Natural killer cell treated with Interleukin-12 subunit alpha and Interleukin-12 subunit beta and Interleukin-15 and Interleukin-18, amount 100 ng/mL, for 72 hours (primary cell): ENCODE measurements around the gene RHOF. TPM values are rescaled to one million over a fixed set of nuclear protein-coding genes. Genes with fewer than 3 reads are reported as not detected.
"Not testable (repeated sequence)": the region's sequence is repeated elsewhere in the genome, so short reads cannot be mapped to it uniquely, and the experiment has no call there.

Experiments
- ATAC-seq, 2 donors: fragments of 150-1000 bp; cut with Tn5 transposase in 1 of 2; sonication (Bioruptor Pico), chemical (Tn5 transposase) in 1 of 2; 2 replicates each; pipeline ENCODE4 v1.10.0; 2021
- DNase-seq: peaks from one replicate; pipeline ENCODE4 v3.0.0; 2022; ENCODE audit warnings: low spot score
- H3K27ac Mint-ChIP-seq, 2 donors: 1 replicate in 1 of 2; 2 replicates in 1 of 2; pipeline ENCODE4 v1.8.0; 2022; ENCODE audit warnings: mixed read lengths in 2 of 2, mild to moderate bottlenecking in 1 of 2, moderate library complexity in 1 of 2
- H3K27me3 Mint-ChIP-seq, 2 donors: 1 replicate in 1 of 2; 2 replicates in 1 of 2; pipeline ENCODE4 v1.8.0; 2022; ENCODE audit warnings: mixed read lengths in 2 of 2
- H3K36me3 Mint-ChIP-seq: one replicate; pipeline ENCODE4 v1.8.0; 2022; ENCODE audit warnings: mixed read lengths
- H3K4me1 Mint-ChIP-seq, 2 donors: 1 replicate in 1 of 2; 2 replicates in 1 of 2; pipeline ENCODE4 v1.8.0; 2022; ENCODE audit warnings: low read depth in 2 of 2, mixed read lengths in 2 of 2, mild to moderate bottlenecking in 1 of 2
- H3K4me3 Mint-ChIP-seq: one replicate; pipeline ENCODE4 v1.8.0; 2022; ENCODE audit warnings: mixed read lengths
- H3K9me3 Mint-ChIP-seq: 2 replicates; pipeline ENCODE4 v1.8.0; 2022; ENCODE audit warnings: mixed read lengths
- total RNA-seq, 2 donors: library from RNA; stranded (reverse); gene quantifications; one replicate each; pipeline ENCODE4 v1.2.3, GENCODE V29; 2022

The RHOF gene
- total RNA-seq, 2 donors from 2014 or later: 76.1 to 78.0 TPM

DNA sequence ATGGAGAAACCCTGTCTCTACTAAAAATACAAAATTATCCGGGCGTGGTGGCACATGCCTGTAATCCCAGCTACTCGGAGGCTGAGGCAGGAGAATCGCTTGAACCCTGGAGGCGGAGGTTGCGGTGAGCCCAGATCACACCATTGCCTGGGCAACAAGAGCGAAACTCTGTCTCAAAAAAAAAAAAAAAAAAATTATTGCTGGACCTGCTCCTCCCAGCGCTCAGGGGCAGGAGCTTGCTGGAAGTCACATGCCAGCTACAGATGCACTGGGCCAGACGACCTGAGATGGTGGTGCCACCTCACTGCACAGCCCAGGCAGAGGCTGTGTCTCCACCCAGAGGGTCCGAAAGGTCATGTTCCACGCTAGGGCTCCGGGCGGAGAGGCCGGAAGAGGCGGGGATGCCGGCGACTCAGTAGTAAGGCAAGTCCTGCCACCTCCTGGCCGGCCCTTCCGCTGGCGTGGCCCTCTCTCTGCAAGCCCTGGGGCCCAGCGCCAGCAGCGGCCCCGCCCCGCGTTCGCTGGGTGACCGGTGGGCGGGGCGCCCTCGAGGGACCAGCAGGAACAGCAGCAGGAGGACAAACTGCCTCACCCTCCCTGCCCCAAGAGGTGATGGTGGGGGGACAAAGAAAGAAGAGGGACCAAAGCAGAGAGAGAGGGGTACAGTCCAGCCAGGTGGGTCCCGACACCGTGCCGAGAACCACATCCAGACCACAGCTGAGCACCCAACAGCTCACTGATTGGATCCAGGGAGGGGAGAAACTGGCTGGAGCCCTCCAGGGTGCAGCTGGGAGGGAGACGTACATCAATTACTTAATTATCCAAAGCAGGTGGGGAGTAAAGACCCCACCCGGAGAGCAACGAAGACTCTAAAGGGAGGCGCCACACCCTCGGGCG, 3.6 kb upstream of the RHOF start:
- H3K27me3 Mint-ChIP-seq: no peaks in the 10 kb centered on the region
- DNase-seq (no peak), ATAC-seq (no peak)
- no peaks in the 10 kb centered on the region for H3K9me3 Mint-ChIP-seq
- H3K36me3 Mint-ChIP-seq: peaks cover 4% of the 10 kb centered on the region
- H3K4me3 Mint-ChIP-seq: peak overlapping the region; percentile 7
- H3K4me1 Mint-ChIP-seq: peaks cover 44 to 46% of the 10 kb centered on the region in 2 donors
- H3K27ac Mint-ChIP-seq: peak overlapping the region in 1 of 2 donors; percentile 84

DNA sequence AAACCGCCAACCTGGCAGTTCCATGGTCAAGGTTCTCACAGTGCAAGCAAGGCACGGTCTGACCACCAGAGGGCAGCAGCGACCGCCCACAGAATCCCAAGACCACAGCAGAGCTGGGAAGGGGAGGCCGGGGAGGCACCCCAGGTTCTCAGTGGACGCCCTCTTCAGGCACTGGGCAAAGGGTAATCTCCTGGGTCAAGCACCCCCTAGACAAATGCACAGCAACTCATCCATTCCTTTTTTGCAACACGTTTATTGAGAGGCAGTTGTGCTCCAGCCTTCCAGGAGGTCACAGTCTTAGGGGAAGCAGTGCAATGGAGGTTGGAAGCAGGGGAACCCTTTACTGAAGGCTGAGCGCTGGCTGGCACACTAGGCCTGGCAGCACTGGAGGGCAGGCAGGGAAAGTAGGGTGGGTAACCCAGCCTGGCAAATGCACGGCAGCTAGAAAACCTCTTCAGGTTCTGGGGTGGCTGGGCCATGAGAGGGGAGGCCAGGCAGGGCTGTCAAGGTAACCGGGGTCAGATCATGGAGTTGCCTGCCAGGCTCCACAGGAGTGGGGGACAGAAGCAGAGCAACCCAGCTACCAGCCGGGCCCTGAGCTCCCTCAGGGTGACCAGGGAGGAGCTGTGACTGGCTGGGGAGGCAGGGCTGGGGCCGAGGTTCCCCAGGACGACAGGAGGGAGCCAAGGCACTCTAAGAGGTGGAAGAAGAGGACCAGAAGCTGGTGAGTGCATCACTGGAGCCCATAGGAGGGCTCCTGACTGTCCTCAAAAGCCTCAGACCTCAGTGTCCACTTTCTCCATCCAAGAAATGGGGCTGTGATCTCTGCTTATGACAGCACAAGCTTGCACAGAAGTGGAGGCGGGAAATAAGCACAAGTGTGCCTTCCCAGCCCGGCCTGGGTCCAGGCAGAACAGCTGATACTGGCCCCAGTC, 1.8 kb upstream of the RHOF start:
- DNase-seq (peak; percentile 86), ATAC-seq (peak; percentile 25 to 47)
- Mint-ChIP-seq H3K27ac (peak overlapping the region; percentile 64 to 70), H3K4me1 (peaks cover 49 to 53% of the 10 kb centered on the region in 2 donors), H3K27me3 (no peaks in the 10 kb centered on the region), H3K36me3 (no peaks in the 10 kb centered on the region), H3K9me3 (no peaks in the 10 kb centered on the region), H3K4me3 (peak overlapping the region; percentile 87)

DNA sequence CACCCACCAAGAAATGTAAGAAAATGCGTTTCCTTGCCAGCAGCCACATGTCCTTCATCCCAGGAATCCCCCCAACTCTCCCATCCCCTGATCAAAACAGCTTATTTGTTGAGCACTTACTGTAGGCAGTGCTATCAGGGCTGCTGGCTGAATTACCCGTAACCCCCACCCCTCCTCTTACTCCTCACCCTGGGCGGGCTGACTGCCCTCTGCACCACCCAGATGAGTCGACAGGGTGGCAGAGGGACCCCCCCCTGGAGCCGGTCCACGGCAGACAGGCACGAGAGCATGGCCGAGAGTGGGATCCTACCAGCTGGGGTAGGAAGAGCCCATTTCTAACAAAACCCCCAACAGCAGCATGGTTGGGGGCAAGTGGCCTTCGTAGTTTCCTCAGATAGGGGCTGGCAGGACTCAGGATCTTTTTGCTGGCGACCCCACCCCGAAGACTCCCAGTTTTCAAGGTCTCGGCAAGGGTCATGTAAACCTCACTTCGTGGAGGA, 1.1 kb upstream of the RHOF start:
- no peaks in the 10 kb centered on the region for H3K9me3 Mint-ChIP-seq
- no peaks in the 10 kb centered on the region for H3K36me3 Mint-ChIP-seq
- H3K27ac Mint-ChIP-seq: peak overlapping the region; percentile 64 to 70
- no peaks in the 10 kb centered on the region for H3K27me3 Mint-ChIP-seq
- peaks cover 56 to 60% of the 10 kb centered on the region in 2 donors for H3K4me1 Mint-ChIP-seq
- DNase-seq (no peak), ATAC-seq (peak; percentile 1 to 21)
- peak overlapping the region; percentile 87 for H3K4me3 Mint-ChIP-seq

DNA sequence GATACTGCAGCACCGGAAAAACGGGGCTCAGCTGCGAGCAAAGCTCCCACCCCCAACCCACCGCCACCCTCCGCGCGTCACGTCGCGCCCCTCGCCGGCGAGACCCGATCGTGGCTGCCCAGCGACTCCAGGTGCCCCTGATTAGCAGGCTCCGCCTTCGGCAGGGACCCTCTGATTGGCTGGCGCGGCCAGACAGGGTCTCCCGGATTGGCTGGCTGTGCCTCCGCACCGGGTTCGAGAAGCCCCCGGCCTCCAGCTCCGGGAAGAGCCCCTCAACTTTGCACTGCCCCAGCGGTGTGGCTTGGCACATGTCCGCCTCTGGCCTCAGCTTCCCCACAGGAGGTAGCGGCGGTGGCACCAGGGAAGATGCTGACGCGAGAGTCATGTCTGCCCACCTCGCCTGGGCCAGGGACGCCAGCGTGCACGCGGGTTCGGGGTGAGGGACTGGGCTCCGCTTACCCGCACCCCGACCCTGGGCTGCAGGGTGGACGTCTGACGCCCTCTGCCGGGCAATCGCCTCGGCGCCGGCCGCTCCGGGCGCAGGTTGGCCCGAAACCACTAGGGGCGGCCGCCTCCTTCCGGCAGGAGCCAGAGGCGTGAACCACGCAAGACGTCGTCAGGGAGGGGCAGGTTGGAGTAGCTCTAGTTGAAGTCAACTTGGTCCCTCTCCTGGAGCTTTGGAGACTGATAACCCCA, 498 bp upstream of the RHOF start:
- ATAC-seq: peak; percentile 78 to 83
- H3K36me3 Mint-ChIP-seq: no peaks in the 10 kb centered on the region
- peak overlapping the region; percentile 64 to 70 for H3K27ac Mint-ChIP-seq
- H3K4me3 Mint-ChIP-seq: peak overlapping the region; percentile 87
- no peaks in the 10 kb centered on the region for H3K27me3 Mint-ChIP-seq
- peaks cover 58 to 61% of the 10 kb centered on the region in 2 donors for H3K4me1 Mint-ChIP-seq
- peak; percentile 95 for DNase-seq
- no peaks in the 10 kb centered on the region for H3K9me3 Mint-ChIP-seq

DNA sequence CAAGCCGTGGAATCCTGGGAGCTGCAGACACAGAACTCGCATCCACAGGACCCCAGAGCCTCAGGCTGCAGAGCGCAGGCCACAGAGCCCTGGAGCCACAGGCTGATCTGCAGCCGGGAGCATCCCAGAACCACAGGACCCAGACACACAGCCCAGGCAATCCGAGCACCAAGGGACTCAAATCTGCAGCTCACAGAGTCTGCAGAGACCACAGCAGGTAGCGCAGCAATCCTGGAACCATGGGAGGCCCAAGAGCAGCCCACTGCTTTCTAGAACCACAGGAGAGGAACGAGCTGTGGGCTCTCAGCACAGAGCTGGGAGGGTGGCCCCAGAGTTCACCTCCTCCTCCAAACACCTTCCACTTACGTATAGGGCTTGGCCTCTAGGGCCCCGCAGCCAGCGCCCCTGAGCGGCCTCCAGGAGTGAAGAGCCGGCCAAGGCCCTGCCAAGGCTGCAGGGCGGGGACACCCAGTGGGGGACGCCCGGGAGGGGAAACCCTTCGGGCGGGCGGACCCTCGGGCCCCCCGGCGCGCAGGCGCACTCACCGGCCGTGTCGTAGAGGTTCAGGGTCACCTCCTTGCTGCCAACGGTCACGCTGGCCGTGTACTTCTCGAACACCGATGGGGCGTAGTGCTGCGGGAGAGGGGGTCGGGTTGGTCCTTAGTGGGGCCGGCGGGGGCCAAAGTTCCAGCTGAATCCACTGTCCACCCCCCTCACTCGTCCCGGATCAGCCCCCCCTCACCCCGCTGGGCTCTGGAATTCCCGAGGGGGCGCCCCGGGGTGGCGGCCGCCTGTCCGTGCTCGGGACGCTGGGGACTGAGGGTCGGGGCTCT, 665 bp downstream of the RHOF start:
- peak overlapping the region; percentile 95 to 99 for H3K27ac Mint-ChIP-seq
- H3K4me3 Mint-ChIP-seq: peak overlapping the region; percentile 87
- H3K27me3 Mint-ChIP-seq: no peaks in the 10 kb centered on the region
- ATAC-seq: peak; percentile 1
- no peaks in the 10 kb centered on the region for H3K36me3 Mint-ChIP-seq
- peaks cover 57% of the 10 kb centered on the region in 2 donors for H3K4me1 Mint-ChIP-seq
- peak; percentile 79 for DNase-seq
- H3K9me3 Mint-ChIP-seq: no peaks in the 10 kb centered on the region

DNA sequence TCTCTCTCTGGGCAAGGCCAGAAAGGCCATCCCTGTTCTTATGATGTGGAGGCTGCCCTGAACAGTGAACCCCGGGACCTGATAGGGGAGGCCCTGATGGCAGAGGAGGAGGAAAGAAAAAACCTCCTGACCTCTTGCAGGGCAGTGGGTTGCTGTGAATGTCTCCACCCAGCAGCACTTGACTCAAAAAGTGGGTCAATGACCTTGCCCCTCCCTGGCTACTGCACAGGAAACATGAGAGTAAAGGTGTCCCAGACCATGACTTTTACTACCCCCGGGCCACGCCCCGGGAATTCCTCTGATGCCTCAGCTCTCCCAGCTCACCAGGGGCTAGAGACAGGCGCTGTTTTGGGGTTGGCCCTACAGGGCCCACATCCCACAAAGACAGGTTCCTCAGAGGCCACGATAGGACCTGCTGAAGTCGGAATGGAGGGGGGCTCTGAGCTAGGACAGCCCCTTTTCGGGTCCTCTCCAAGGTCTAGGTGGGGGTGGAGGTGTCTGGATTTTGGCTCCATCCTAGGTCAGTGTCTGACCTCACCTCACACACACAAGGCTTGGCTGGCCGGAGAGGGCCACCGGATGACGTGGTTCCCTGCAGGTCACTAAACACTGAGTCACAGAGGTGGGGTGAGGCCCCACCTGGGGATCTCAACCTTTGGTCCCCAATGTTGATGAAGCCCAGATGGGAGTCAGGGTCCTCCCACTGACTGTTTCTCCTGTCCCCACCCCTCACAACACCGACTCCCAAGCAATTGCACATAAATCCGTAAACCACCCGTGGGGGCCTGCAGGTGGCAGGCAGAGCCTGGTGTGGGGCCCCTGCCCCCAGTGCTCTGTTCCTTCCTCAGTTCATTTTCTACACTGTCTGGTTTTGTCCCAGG, 1.6 kb downstream of the RHOF start:
- peak overlapping the region; percentile 87 for H3K4me3 Mint-ChIP-seq
- ATAC-seq: no peak

DNA sequence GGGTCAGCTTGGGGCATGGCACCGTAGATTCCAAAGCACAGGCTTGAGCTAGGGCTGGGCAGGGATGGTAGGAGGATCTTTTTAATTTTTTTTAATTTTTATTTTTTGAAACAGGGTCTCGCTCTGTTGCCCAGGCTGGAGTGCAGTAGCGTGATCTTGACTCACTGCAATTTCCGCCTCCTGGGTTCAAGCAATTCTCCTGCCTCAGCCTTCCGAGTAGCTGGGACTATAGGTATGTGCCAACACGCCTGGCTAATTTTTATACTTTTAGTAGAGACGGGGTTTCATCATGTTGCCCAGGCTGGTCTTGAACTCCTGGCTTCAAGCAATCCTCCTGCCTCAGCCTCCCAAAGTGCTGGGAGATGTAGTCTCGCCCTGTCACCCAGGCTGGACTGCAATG, 2.7 kb downstream of the RHOF start:
- ATAC-seq, H3K9me3 Mint-ChIP-seq, H3K27me3 Mint-ChIP-seq, H3K36me3 Mint-ChIP-seq, DNase-seq: not testable (repeated sequence)
- Mint-ChIP-seq H3K4me3 (peak overlapping the region; percentile 87), H3K4me1 (peaks cover 70 to 73% of the 10 kb centered on the region in 2 donors), H3K27ac (peak overlapping the region; percentile 95 to 99)

More for the DNA sequence above, 1.6 kb downstream of the RHOF start:
- Mint-ChIP-seq H3K4me1 (peaks cover 60 to 62% of the 10 kb centered on the region in 2 donors), H3K27ac (peak overlapping the region; percentile 95 to 99), H3K36me3 (no peaks in the 10 kb centered on the region), H3K9me3 (no peaks in the 10 kb centered on the region), H3K27me3 (no peaks in the 10 kb centered on the region)
- DNase-seq: no peak

DNA sequence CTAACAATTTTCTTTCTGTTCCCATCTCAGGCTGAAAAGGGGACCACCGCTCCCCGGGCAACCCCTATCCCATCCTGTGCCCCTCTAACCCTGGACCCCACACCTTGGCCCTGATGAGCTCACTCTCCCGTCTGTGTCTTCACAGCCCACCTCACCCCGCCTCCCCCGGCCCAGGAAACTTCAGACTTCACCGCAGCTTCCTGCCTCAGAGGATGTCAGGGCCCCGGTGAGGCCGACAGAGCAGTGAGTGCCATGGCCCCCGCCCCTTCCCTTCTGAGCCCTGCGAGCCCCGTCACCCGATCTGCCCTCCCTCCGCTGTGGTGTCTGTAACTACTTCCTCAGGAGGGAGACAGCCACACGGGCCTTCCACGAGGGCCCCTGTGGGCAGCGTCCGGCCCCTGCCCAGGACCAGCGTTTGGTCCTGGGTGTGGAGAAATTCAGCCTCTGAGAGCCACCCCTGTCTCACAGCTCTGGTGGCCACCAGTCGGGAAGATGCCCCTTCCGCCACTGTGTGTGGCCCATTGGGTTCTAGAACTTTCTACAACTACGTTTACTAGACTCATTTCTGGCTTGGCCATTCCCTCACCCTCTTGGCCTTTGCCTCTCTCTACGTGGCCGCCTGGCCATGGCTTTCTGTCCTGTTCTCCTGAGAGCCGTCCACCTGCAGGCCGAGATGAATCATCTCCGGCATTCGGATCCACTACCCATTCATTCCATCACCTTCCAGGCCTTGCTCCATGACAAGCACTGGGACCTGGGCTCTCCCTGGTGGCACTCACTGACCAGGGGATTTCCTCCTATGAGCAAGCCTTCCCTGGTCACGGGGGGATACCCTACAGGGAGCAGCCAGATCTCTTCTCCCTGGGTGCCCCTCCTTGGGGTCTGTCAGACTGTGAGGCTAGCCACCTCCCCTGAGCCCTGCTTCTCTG, 3.4 kb downstream of the RHOF start:
- H3K27me3 Mint-ChIP-seq: no peaks in the 10 kb centered on the region
- H3K36me3 Mint-ChIP-seq: no peaks in the 10 kb centered on the region
- H3K4me1 Mint-ChIP-seq: peaks cover 70 to 71% of the 10 kb centered on the region in 2 donors
- DNase-seq (peak; percentile 98), ATAC-seq (peak; percentile 81 to 84)
- H3K9me3 Mint-ChIP-seq: no peaks in the 10 kb centered on the region
- H3K4me3 Mint-ChIP-seq: peak overlapping the region; percentile 87
- peak overlapping the region; percentile 95 to 99 for H3K27ac Mint-ChIP-seq

DNA sequence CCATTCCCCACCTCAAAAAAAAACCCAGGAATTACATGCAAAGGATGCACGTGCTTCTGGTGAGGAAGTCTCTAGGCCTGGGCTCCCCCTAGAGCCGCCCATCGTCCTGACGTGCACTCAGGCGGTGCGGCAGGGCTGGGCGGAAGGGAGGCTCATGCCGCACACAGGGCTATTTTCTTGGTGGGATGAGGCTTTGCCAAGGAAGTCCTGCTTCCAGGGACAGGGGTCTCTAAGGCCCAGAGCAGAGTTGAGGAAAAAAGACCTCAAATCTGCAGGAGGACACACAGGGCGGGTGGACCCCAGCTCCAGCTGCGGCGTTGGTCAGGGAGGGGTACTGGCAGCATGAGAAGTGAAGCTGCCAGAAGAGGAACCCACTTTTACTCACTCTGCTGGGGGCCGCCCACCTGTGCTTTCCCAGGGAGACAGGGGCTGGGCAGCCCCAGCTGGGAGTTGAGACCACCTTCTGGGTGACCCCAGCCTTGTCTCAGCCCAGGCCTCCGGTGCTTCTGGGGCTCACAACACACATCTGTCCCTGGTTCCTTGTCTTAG, 4.2 kb downstream of the RHOF start:
- no peaks in the 10 kb centered on the region for H3K36me3 Mint-ChIP-seq
- H3K9me3 Mint-ChIP-seq: no peaks in the 10 kb centered on the region
- peak in 1 of 2 donors; percentile 25 for ATAC-seq
- H3K27ac Mint-ChIP-seq: peak overlapping the region; percentile 95 to 99
- no peaks in the 10 kb centered on the region for H3K27me3 Mint-ChIP-seq
- no peak for DNase-seq
- peak overlapping the region; percentile 87 for H3K4me3 Mint-ChIP-seq
- peaks cover 69 to 71% of the 10 kb centered on the region in 2 donors for H3K4me1 Mint-ChIP-seq

DNA sequence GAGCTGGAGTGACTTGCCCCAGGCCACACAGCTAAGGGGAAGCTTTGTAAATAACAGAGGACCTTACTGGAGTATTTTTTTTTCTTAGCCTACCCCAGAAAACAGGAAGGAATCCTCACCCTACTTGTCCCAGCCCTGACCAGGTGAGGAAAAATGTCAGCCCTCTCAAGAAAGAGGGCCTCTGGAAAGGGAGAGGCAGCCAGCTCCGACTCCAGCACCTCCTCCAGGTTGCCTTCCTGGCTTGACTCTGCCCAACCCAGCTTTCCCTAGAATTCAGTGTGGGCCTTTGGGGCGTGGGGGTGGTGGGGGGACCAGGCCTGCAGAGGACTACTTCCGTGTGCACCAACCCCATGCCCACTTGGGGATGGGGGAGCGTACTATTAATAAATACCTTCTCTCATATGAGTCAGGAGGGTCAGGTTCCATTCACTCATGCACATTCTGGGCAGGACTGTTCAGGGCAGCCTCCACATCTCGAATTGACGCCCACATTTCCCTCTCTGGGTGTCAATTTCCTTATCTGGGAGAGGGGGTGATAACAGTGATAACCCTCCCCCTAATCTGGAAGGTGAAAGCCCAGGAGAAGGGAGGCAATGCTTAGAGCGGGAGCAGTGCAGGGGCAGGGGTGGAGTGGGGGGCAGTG, 5.2 kb downstream of the RHOF start:
- DNase-seq: no peak
- Mint-ChIP-seq H3K4me3 (peak overlapping the region; percentile 56), H3K4me1 (peaks cover 73 to 76% of the 10 kb centered on the region in 2 donors), H3K27ac (peak overlapping the region; percentile 95 to 99), H3K9me3 (no peaks in the 10 kb centered on the region), H3K27me3 (no peaks in the 10 kb centered on the region), H3K36me3 (peaks cover 5% of the 10 kb centered on the region)
- no peak for ATAC-seq
